Endothelial cell of umbilical vein (primary cell): ENCODE measurements around the gene DAD1.

Source experiments
- EZH2 ChIP-seq: IDR thresholded peaks from 2 replicates; pipeline ENCODE4 v1.6.1; 2012; ENCODE audit warnings: borderline replicate concordance, low read depth, mild to moderate bottlenecking, moderate library complexity, low read length, inconsistent platforms; ENCODE audit not compliant: severe bottlenecking
- FOS ChIP-seq: IDR thresholded peaks from 2 replicates; pipeline ENCODE4 v1.6.1; 2011; ENCODE audit warnings: mild to moderate bottlenecking, low read length, moderate library complexity, borderline replicate concordance; ENCODE audit not compliant: insufficient read depth
- GATA2 ChIP-seq: IDR thresholded peaks from 2 replicates; pipeline ENCODE4 v1.7.0; 2011; ENCODE audit warnings: low read depth, mild to moderate bottlenecking, moderate library complexity, mixed read lengths, low read length; ENCODE audit not compliant: insufficient read length, insufficient read depth
- JUN ChIP-seq: IDR thresholded peaks from 2 replicates; pipeline ENCODE4 v1.6.1; 2011; ENCODE audit warnings: borderline replicate concordance, low read depth; ENCODE audit not compliant: insufficient read length, insufficient read depth
- MAX ChIP-seq: IDR thresholded peaks from 2 replicates; pipeline ENCODE4 v1.6.1; 2011; ENCODE audit not compliant: insufficient read depth, insufficient read length
- MYC ChIP-seq: IDR thresholded peaks from one replicate; pipeline ENCODE4 v1.6.1; 2011; ENCODE audit warnings: mild to moderate bottlenecking, low read depth, low read length
- POLR2A ChIP-seq: IDR thresholded peaks from 2 replicates; pipeline ENCODE4 v1.6.1; 2012; ENCODE audit warnings: low read depth, mild to moderate bottlenecking, control low read depth, low read length
- POLR2AphosphoS5 ChIP-seq: IDR thresholded peaks from 2 replicates; pipeline ENCODE4 v1.6.1; 2012; ENCODE audit warnings: low read depth, mild to moderate bottlenecking, control low read depth, low read length, moderate library complexity; ENCODE audit not compliant: insufficient read depth
- TF ChIP-seq, protein P1 (sequence below), 2 donors: IDR thresholded peaks; 1 replicate in 1 of 2; 2 replicates in 1 of 2; pipeline ENCODE4 v1.5.1; 2011; ENCODE audit warnings: low read length in 2 of 2, mild to moderate bottlenecking in 2 of 2, moderate library complexity in 2 of 2, control low read depth in 1 of 2, inconsistent platforms in 1 of 2, low read depth in 1 of 2; ENCODE audit not compliant: insufficient read depth in 1 of 2; ENCODE audit errors: extremely low read depth in 1 of 2

DNA sequence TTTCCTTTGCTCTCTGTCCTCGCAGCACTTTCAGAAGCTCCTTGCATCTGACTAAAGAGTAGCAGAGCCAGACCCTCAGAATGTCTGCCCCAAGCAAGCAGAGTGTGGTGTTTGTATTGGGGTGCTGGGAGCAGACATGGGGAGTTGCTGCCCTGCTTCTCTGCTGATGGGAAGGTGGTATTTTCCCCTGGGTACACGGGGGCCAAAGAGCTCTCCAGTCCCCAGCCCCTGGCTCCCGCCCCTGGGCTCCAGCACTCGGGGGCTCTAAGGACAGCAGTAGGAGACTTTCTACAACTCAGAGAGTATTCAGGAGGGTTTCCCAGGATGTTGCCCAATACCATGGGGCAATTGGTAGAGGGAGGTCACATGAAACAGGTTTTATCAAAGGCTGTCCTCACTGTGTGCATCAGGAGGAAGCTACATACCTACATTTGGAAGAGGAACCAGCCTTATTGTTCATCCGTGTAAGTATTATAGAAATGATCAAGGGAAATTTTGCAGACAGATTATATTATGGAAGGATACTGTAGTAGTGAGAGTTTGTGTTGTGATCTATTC lies 50.3 kb downstream of the DAD1 start:
- TF ChIP-seq, protein P1, sequence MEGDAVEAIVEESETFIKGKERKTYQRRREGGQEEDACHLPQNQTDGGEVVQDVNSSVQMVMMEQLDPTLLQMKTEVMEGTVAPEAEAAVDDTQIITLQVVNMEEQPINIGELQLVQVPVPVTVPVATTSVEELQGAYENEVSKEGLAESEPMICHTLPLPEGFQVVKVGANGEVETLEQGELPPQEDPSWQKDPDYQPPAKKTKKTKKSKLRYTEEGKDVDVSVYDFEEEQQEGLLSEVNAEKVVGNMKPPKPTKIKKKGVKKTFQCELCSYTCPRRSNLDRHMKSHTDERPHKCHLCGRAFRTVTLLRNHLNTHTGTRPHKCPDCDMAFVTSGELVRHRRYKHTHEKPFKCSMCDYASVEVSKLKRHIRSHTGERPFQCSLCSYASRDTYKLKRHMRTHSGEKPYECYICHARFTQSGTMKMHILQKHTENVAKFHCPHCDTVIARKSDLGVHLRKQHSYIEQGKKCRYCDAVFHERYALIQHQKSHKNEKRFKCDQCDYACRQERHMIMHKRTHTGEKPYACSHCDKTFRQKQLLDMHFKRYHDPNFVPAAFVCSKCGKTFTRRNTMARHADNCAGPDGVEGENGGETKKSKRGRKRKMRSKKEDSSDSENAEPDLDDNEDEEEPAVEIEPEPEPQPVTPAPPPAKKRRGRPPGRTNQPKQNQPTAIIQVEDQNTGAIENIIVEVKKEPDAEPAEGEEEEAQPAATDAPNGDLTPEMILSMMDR (IDR thresholded peaks at IDR 0.05; ENCODE audit: extremely low read depth in 1 of 2, insufficient read depth in 1 of 2, low read depth in 1 of 2, low read length in 2 of 2), result no peak
- no peak for TF ChIP-seq POLR2A
- no peak for TF ChIP-seq FOS
- no peak for TF ChIP-seq MYC
- TF ChIP-seq MAX, result no peak
- TF ChIP-seq POLR2AphosphoS5, result no peak
- TF ChIP-seq EZH2, result no peak
- no peak for TF ChIP-seq JUN
- no peak for TF ChIP-seq GATA2
